Measurements from ENCODE around the gene CTNS.

DNA sequence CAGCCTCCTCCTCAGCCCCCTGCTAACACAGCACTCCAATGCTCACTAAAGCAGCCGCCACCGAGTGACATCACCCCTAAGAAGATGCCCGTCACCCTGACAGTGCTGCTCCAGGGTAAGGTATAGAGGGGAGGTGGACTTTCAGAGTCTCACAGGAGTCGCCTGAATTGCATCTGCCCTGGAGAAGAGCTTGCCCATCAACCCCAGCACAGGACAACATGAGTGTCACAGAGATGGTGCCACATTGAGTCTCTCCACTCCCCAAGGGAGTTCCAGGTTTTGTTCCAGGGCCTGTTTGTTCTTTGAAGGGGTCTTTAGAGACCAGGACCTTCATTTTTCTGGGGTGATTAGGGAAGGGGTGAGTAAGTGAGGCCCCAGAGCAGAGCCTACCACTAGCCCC is 61.6 kb downstream of the CTNS start:
- TF ChIP-seq, protein P1, sequence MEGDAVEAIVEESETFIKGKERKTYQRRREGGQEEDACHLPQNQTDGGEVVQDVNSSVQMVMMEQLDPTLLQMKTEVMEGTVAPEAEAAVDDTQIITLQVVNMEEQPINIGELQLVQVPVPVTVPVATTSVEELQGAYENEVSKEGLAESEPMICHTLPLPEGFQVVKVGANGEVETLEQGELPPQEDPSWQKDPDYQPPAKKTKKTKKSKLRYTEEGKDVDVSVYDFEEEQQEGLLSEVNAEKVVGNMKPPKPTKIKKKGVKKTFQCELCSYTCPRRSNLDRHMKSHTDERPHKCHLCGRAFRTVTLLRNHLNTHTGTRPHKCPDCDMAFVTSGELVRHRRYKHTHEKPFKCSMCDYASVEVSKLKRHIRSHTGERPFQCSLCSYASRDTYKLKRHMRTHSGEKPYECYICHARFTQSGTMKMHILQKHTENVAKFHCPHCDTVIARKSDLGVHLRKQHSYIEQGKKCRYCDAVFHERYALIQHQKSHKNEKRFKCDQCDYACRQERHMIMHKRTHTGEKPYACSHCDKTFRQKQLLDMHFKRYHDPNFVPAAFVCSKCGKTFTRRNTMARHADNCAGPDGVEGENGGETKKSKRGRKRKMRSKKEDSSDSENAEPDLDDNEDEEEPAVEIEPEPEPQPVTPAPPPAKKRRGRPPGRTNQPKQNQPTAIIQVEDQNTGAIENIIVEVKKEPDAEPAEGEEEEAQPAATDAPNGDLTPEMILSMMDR (conservative IDR thresholded peaks at IDR 0.05 in 1 of 2, IDR thresholded peaks at IDR 0.05 in 1 of 2; ENCODE audit: extremely low read depth in 1 of 2, insufficient read depth in 1 of 2, low read depth in 1 of 2, low read length in 2 of 2) = no peak
- TF ChIP-seq EZH2 (IDR thresholded peaks at IDR 0.05; ENCODE audit: borderline replicate concordance, low read length) = no peak
